Measurements from ENCODE around the gene ITGA11.
A peak's percentile ranks its signal among the peaks of the same experiment; 100 is the strongest.

The ITGA11 gene

GRCh38 chr15:68389041-68389930 is 42.7 kb downstream of the ITGA11 start:
- DNase-seq = no peak

- no peak for DNase-seq
Observed at GRCh38 chr15:68387381-68388143, 44.4 kb downstream of the ITGA11 start.

GRCh38 chr15:68386587-68387288 is 45.2 kb downstream of the ITGA11 start:
- no peak for DNase-seq

- no peak for DNase-seq
Observed at GRCh38 chr15:68385671-68386586, 46.0 kb downstream of the ITGA11 start.

- DNase-seq = no peak
Observed at GRCh38 chr15:68385240-68385561, 46.8 kb downstream of the ITGA11 start.

DNA sequence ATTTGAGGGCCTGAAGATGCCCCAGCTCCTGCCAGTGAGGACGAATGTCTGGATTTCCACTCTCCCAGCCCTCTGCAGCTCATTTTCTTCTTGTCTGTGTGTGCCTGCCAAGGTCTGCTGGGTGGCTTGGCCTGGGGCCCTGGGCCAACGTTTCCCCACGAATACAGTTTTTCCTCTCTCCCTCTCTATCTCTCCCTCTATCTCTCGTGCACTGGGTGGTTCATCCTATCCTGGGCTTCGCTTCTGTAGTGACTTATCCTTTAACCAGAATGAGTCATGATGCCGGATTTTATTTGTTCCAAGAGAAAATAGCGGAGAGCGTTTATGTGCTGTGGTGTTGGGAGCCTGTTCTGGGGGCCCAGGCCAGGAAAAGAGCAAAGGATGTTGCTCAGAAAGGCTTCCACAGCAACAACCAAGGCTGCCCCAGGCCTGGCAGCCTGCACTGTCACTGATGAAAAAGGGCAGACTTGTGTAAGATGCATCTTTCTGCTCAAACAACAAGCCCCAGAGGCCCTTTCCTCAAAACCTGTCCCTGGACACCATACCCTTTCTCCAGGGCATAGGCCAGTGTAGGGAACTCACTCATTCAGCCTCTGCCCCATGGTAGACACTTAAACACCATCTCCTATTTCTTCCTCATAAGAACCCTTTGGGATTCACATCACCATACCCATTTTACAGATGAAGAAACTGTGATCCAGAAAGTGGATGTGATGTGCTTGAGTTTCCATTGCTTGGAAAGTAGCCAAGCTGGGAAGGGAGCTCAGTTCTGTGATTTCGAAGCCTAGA is 47.3 kb downstream of the ITGA11 start:
- DNase-seq = no peak

- DNase-seq = peak; percentile 7
Observed at GRCh38 chr15:68383161-68384074, 48.5 kb downstream of the ITGA11 start.

DNA sequence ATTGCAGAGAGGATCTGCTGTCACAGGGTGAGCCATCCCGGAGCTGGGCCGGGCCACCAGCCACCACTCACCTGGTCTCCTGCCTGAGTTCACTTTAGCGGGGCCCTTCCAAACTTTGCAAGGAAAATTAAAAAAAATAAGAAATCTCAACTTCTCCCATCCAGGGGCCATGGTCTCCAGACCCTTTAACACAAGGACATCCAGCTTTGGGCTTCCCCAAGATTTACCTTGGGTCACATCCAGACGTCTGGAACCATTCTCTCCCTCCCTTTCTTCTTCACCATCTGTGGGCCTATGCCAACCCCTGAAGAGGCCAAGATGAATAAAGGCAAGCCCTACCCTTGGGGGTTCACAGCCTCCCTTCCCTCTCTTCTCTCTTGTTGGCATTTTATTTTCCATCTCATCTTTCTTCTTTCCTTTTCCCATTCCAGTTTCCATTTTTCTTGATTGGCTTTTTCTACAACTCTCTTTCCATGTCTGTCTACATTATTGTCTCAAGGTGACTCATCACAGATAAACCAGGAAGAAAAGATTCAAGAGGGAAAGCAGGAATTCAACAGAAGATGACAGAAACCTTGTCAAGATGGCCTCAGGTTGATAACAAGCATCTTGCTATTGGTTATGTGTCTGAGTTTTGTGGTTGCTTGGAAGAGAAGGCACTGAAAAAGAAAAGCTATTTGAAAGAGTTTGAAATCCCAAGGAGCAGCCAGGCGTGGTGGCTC is 49.5 kb downstream of the ITGA11 start:
- DNase-seq = no peak

DNA sequence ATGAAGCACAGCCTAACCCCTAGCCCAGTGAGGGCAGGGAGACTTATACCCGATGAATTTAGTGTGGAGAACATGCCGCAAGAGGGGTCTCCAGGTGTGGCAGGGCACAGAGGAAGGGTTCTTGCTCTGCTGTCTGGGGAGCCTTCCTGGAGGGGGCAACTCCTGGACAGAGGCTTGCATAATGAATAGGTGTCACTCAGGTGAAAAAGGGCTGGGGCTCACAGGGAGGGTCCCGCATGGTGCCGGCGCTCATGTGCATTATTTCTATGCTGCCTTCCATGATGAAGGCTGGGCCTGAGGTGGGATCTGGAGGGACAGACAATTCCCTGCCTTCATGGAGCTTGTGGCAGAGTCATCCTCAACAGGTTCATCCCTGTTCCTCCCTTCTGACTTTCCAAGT is 51.5 kb downstream of the ITGA11 start:
- DNase-seq = no peak

DNA sequence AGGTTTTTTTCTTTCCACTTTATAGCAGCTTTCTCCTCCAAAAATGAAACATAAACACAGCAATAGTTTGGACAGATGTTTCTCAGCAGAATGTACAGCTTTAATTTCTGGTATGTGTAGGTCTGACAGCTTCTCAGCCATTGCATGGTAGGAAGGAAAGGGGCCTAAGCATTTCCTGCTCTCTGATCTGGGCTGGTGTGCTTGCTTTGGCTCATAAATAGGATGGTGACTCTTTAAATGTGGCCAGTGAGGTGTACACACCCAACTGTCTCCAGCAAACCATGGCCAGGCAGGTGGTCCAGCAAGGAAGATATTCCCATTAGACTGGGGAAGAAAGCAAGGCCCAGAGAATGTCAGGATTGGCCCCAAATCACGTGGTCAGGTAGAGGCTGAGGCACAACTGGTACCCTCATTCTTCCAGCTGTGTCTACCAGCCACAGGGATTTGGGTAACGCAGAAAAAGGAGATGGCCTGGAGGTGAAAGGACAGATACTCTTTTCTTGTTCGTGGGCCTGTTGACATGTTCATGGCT is 52.1 kb downstream of the ITGA11 start:
- no peak for DNase-seq

- no peak for DNase-seq
Observed at GRCh38 chr15:68379058-68379758, 52.8 kb downstream of the ITGA11 start.

GRCh38 chr15:68378595-68378994 is 53.4 kb downstream of the ITGA11 start:
- DNase-seq = no peak

- DNase-seq = no peak
Observed at GRCh38 chr15:68377766-68378165, 54.2 kb downstream of the ITGA11 start.

DNA sequence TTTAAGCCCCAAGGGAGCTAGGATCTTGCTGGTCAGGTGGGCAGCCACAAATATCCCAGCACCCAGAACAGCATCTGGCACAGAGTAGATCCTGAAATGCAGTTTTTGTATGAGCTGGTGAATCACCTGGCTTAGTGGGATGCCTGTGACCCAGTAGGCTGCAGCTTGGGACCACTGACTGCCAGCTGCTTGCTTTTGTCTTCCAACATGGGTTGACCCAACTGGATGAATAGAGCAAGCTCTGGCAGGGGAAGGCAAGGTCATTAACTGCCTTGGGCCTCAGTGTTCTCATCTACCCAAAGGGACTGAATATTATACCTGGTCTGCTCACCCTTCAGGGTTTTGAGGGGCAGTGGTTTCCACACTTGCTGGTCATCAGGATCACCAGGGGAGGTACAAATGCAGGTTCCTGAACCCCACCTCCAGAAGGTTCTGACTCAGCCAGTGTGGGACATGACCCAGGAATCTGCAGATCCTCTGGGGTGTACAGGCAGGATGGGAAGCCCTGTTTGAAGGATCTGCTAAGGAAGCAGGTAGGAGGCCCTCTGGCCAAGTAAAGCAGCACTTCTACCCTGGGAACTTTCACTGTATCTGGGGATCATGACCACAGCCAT is 55.4 kb downstream of the ITGA11 start:
- no peak for DNase-seq

- no peak for DNase-seq
Observed at GRCh38 chr15:68375716-68376220, 56.2 kb downstream of the ITGA11 start.

- no peak for DNase-seq
Observed at GRCh38 chr15:68375191-68375631, 56.8 kb downstream of the ITGA11 start.

DNA sequence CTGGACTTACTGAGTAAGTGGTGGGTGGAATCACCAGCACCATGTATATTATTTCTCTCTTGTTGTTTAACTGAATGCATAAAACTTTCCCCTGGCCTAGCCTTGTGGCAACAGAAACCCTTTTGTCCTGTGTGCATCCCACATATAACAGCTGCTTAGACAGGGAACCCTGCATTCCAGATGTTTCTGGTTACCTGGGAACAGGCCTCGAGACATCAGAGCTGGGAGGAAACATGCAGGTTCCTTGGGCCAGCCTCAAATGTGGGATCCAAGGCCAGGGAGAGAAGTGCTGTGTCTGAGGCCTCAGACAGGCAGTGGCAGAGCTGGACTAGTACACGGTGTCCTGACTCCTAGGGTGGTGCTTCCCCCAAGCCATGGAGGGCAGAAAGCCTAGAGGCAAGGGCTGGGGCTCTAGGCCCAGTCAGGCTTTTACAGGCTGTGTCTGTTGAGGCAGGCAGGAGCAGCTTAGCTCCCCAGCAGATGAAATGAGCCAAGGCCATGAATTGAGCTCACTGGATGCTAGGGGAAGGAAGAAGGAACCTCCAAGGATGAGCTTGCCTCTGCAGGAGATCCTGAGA is 57.7 kb downstream of the ITGA11 start:
- DNase-seq = no peak

- DNase-seq = no peak
Observed at GRCh38 chr15:68373028-68373427, 58.9 kb downstream of the ITGA11 start.
